GM21390 (cell line): ENCODE data around the gene CFAP61.
"Not testable (repeated sequence)": the region's sequence is repeated elsewhere in the genome, so short reads cannot be mapped to it uniquely, and the experiment has no call there.

Experiments used
- ATAC-seq: cut with Tn5 transposase; IDR thresholded peaks from one replicate; pipeline ENCODE4 v1.9.1; 2021; ENCODE audit not compliant: unreplicated experiment

The CFAP61 gene

GRCh38 chr20:20052074-20052970 lies at the start of gene CFAP61, which contains the start of gene CRNKL1:
Gene CFAP61, plus strand, starts transcription at chr20:20052532. Its CDS starts 4,122 bp downstream, at chr20:20056654.
Gene CRNKL1, minus strand, starts transcription at chr20:20052466. Its CDS starts 124 bp downstream, at chr20:20052342.
- ATAC-seq = peak; percentile 95

GRCh38 chr20:20003031-20003954 lies 49.0 kb upstream of the CFAP61 start:
- ATAC-seq = no peak

GRCh38 chr20:20003955-20004322 lies 48.4 kb upstream of the CFAP61 start:
- ATAC-seq = not testable (repeated sequence)

GRCh38 chr20:20005342-20005741 lies 47.0 kb upstream of the CFAP61 start:
- no peak for ATAC-seq

- ATAC-seq = no peak
These were observed 42.5 kb upstream of the CFAP61 start for GRCh38 chr20:20009784-20010253.

GRCh38 chr20:20010639-20011500 lies 41.5 kb upstream of the CFAP61 start:
- ATAC-seq = no peak

- ATAC-seq = no peak
These were observed 39.8 kb upstream of the CFAP61 start for GRCh38 chr20:20012541-20012940.

GRCh38 chr20:20014659-20015058 lies 37.7 kb upstream of the CFAP61 start:
- ATAC-seq = no peak

- ATAC-seq = peak; percentile 99
These were observed 35.1 kb upstream of the CFAP61 start, which contains the start of gene NAA20 for GRCh38 chr20:20017001-20017843. Gene NAA20, plus strand, starts transcription at chr20:20017362. Its CDS starts 35 bp downstream, at chr20:20017397.

GRCh38 chr20:20017844-20018185 lies 34.5 kb upstream of the CFAP61 start:
- ATAC-seq = peak; percentile 3

- ATAC-seq = no peak
These were observed 34.0 kb upstream of the CFAP61 start for GRCh38 chr20:20018366-20018765.

- ATAC-seq = no peak
These were observed 33.2 kb upstream of the CFAP61 start for GRCh38 chr20:20019123-20019522.

- no peak for ATAC-seq
These were observed 31.4 kb upstream of the CFAP61 start for GRCh38 chr20:20020908-20021307.

GRCh38 chr20:20021835-20022234 lies 30.5 kb upstream of the CFAP61 start:
- ATAC-seq = no peak

GRCh38 chr20:20022498-20022897 lies 29.8 kb upstream of the CFAP61 start:
- peak; percentile 81 for ATAC-seq

- ATAC-seq = no peak
These were observed 28.9 kb upstream of the CFAP61 start for GRCh38 chr20:20023395-20023794.

GRCh38 chr20:20024942-20025341 lies 27.4 kb upstream of the CFAP61 start:
- ATAC-seq = no peak

GRCh38 chr20:20027284-20027683 lies 25.0 kb upstream of the CFAP61 start:
- ATAC-seq = no peak

GRCh38 chr20:20031790-20032189 lies 20.5 kb upstream of the CFAP61 start:
- ATAC-seq = no peak

GRCh38 chr20:20034486-20034885 lies 17.8 kb upstream of the CFAP61 start:
- no peak for ATAC-seq
